B cell (primary cell): ENCODE data around the gene NT5DC2. TPM values are rescaled to one million over a fixed set of nuclear protein-coding genes. Genes with fewer than 3 reads are reported as not detected.

ENCODE experiments used
- ATAC-seq: fragments of 200-7000 bp; cut with Tn5 transposase; one replicate; pipeline ENCODE4 v1.10.0; 2021; ENCODE audit warnings: low read depth, mild to moderate bottlenecking, moderate number of reproducible peaks, moderate library complexity
- CTCF ChIA-PET: fragments of 350-600 bp; sonication (Branson Sonifier 250); formaldehyde crosslinking; loops from one replicate; lab custom pipeline; 2021; ENCODE audit warnings: antibody characterized with exemption, inconsistent platforms; lab: Charles Lee
- POLR2A ChIA-PET: fragments of 350-600 bp; sonication (Branson Sonifier 250); formaldehyde crosslinking; loops from one replicate; lab custom pipeline; 2021; ENCODE audit warnings: antibody characterized with exemption; lab: Charles Lee
- DNase-seq: peaks from one replicate; pipeline ENCODE4 v3.0.0; 2013
- H2AFZ ChIP-seq: 2 replicates; pipeline ENCODE4 v1.6.1; 2012; ENCODE audit warnings: mild to moderate bottlenecking, low read depth, low read length; ENCODE audit not compliant: insufficient read depth, poor library complexity, severe bottlenecking
- H3K27ac ChIP-seq, 2 donors: 1 replicate in 1 of 2; 2 replicates in 1 of 2; pipeline ENCODE4 v1.5.1; 2012 to 2013; ENCODE audit warnings: low read length in 2 of 2, mild to moderate bottlenecking in 2 of 2, moderate library complexity in 1 of 2
- H3K27me3 ChIP-seq, 4 experiments: fragments of 200-600 bp in 1 of 4; sonication (generic) in 1 of 4; replicated peaks in 1 of 4; 1 replicate in 2 of 4; 2 replicates in 2 of 4; pipeline versions ENCODE4 v1.6.1 to v1.7.0; 2013 to 2016; ENCODE audit warnings: low read length in 3 of 4, mild to moderate bottlenecking in 2 of 4, mixed read lengths in 1 of 4, moderate library complexity in 1 of 4; ENCODE audit not compliant: insufficient read depth in 4 of 4, control insufficient read depth in 3 of 4; ENCODE audit errors: control extremely low read depth in 1 of 4
- H3K36me3 ChIP-seq, 2 experiments: replicated peaks in 1 of 2; 1 replicate in 1 of 2; 2 replicates in 1 of 2; pipeline versions ENCODE4 v1.6.1 to v1.7.1; 2013; ENCODE audit warnings: low read length in 1 of 2; ENCODE audit not compliant: insufficient read depth in 2 of 2, control insufficient read depth in 1 of 2; ENCODE audit errors: control extremely low read depth in 1 of 2, extremely low read depth in 1 of 2
- H3K4me1 ChIP-seq, 2 donors: fragments of 200-600 bp in 1 of 2; sonication (generic) in 1 of 2; 1 replicate in 1 of 2; 2 replicates in 1 of 2; pipeline versions ENCODE4 v1.5.1 to v1.6.1; 2013 to 2017; ENCODE audit warnings: low read length in 2 of 2; ENCODE audit not compliant: control insufficient read depth in 2 of 2, insufficient read depth in 2 of 2
- H3K4me2 ChIP-seq: replicated peaks from 2 replicates; pipeline ENCODE3; 2012; ENCODE audit warnings: mild to moderate bottlenecking, low read depth, low read length; ENCODE audit not compliant: poor library complexity, severe bottlenecking
- H3K4me3 ChIP-seq, 5 experiments: fragments of 200-600 bp in 1 of 5; sonication (generic) in 1 of 5; 1 replicate in 3 of 5; 2 replicates in 2 of 5; pipeline versions ENCODE4 v1.5.1 to v1.7.0; 2011 to 2016; ENCODE audit warnings: low read length in 4 of 5, mild to moderate bottlenecking in 4 of 5, low read depth in 2 of 5, control low read depth in 1 of 5, moderate library complexity in 1 of 5; ENCODE audit not compliant: insufficient read depth in 1 of 5; ENCODE audit errors: control extremely low read depth in 1 of 5, extremely low read depth in 1 of 5
- H3K79me2 ChIP-seq: fragments of 200-600 bp; sonication (generic); one replicate; pipeline ENCODE4 v1.6.0; 2016; ENCODE audit warnings: low read length; ENCODE audit not compliant: control insufficient read depth, insufficient read depth
- H3K9ac ChIP-seq: fragments of 200-600 bp; sonication (generic); 2 replicates; pipeline ENCODE4 v1.6.1; 2017; ENCODE audit warnings: mild to moderate bottlenecking, low read length, moderate library complexity
- H3K9me3 ChIP-seq, 3 donors: one replicate each; pipeline versions ENCODE4 v1.6.1 to v1.7.1; 2013; ENCODE audit warnings: low read length in 2 of 3; ENCODE audit not compliant: control insufficient read depth in 2 of 3, insufficient read depth in 1 of 3; ENCODE audit errors: control extremely low read depth in 1 of 3
- H4K20me1 ChIP-seq: 2 replicates; pipeline ENCODE4 v1.6.0; 2012; ENCODE audit warnings: mild to moderate bottlenecking, low read length; ENCODE audit not compliant: insufficient read depth, control insufficient read depth, poor library complexity, severe bottlenecking
- H3K27ac Mint-ChIP-seq: one replicate; pipeline ENCODE4 v1.8.0; 2021; ENCODE audit warnings: mixed read lengths
- H3K27me3 Mint-ChIP-seq: one replicate; pipeline ENCODE4 v1.8.0; 2021; ENCODE audit warnings: mixed read lengths
- H3K4me1 Mint-ChIP-seq: one replicate; pipeline ENCODE4 v1.8.0; 2021; ENCODE audit warnings: mixed read lengths
- H3K4me3 Mint-ChIP-seq: one replicate; pipeline ENCODE4 v1.8.0; 2021; ENCODE audit warnings: mixed read lengths
- H3K9me3 Mint-ChIP-seq: one replicate; pipeline ENCODE4 v1.8.0; 2022; ENCODE audit warnings: mixed read lengths; ENCODE audit not compliant: insufficient read depth
- CTCF ChIP-seq: fragments of 200-600 bp; IDR thresholded peaks from one replicate; pipeline ENCODE4 v1.8.0; 2022; ENCODE audit warnings: antibody characterized with exemption, mild to moderate bottlenecking
- EZH2 ChIP-seq: IDR thresholded peaks from 2 replicates; pipeline ENCODE4 v1.6.1; 2012; ENCODE audit warnings: borderline replicate concordance, low read depth, mild to moderate bottlenecking, moderate library complexity, low read length; ENCODE audit not compliant: insufficient read depth, poor library complexity, severe bottlenecking
- WGBS: methylation state at CpG from one replicate; pipeline ENCODE4 v1.1.5; 2013; ENCODE audit warnings: missing lambda C conversion rate; ENCODE audit not compliant: insufficient coverage; 5-methylcytosine and 5-hydroxymethylcytosine counted together
- intact Hi-C: fragments of 100-400 bp; cut with micrococcal nuclease; formaldehyde crosslinking; loops from one replicate; pipeline ENCODE4 v1.10.0; 2022
- polyA minus RNA-seq: library from RNA; depleted of rRNA, polyadenylated mRNA; stranded (reverse); fragments of >200 nt; gene quantifications from 2 replicates; pipeline ENCODE4 v1.2.3, GENCODE V29; 2012
- polyA plus RNA-seq: library from polyadenylated mRNA; depleted of rRNA; stranded (reverse); fragments of >200 nt; gene quantifications from 2 replicates; pipeline ENCODE4 v1.2.3, GENCODE V29; 2012
- total RNA-seq, 2 donors: library from RNA; stranded (reverse); fragments of 120-200 nt in 1 of 2; gene quantifications; 1 replicate in 1 of 2; 2 replicates in 1 of 2; pipeline versions ENCODE4 v1.2.3 to v1.2.4, GENCODE V29; 2013 to 2022

Gene NT5DC2
- total RNA-seq (8.1 and 11.2 TPM in 2 replicates), polyA plus RNA-seq (11.9 and 19.0 TPM in 2 replicates), polyA minus RNA-seq (10.5 and 25.7 TPM in 2 replicates)
- total RNA-seq (2013): 4.6 TPM

GRCh38 chr3:52533623-52534280, at the start of gene NT5DC2:
NT5DC2 (minus strand) TSS chr3:52533857; CDS start chr3:52533737, 120 bp downstream.
- H3K27me3 Mint-ChIP-seq: no peaks in the 10 kb centered on the region
- ChIA-PET POLR2A (no interaction called here), CTCF (no interaction called here)
- H3K9me3 Mint-ChIP-seq: no peaks in the 10 kb centered on the region
- Histone ChIP-seq H3K79me2 (peaks cover 21% of the 10 kb centered on the region), H3K4me1 (peaks cover 28 to 46% of the 10 kb centered on the region in 2 donors), H2AFZ (peak within 1 kb of the TSS; percentile 84), H3K27ac (peak within 1 kb of the TSS in 1 of 2 donors; percentile 24), H3K9ac (peak within 1 kb of the TSS; percentile 67), H3K4me3 (peak within 1 kb of the TSS; percentile 3 to 73 (median 62)), H3K36me3 (no peaks in the 10 kb centered on the region), H4K20me1 (no peaks in the 10 kb centered on the region), H3K4me2 (peak within 1 kb of the TSS; percentile 99), H3K27me3 (peaks cover 0 to 13% (median 0%) of the 10 kb centered on the region in 4 experiments), H3K9me3 (no peaks in the 10 kb centered on the region)
- TF ChIP-seq EZH2 (no peak), CTCF (no peak)
- peak within 1 kb of the TSS; percentile 50 for H3K27ac Mint-ChIP-seq
- intact Hi-C loops: loop anchor here (10.0 kb wide), 3 partner anchors 479 to 1139 kb away; partner anchors contain the start of genes DUSP7, PRKCD and RBM15B
- peak within 1 kb of the TSS; percentile 99 for H3K4me3 Mint-ChIP-seq
- DNase-seq: peak; percentile 76
- peak; percentile 56 for ATAC-seq
- WGBS: 3% methylated on average over 89 of the region's 91 CpGs
- H3K4me1 Mint-ChIP-seq: peaks cover 37% of the 10 kb centered on the region
